ENCODE results near the gene ARHGDIB. TPM values are rescaled to one million over a fixed set of nuclear protein-coding genes. Genes with fewer than 3 reads are reported as not detected.

The ARHGDIB gene
- total and polyA plus RNA-seq, 2 experiments from 2014 or later: 0.89 TPM; not detected in 1

- TF ChIP-seq REST (IDR thresholded peaks at IDR 0.05; ENCODE audit: unreplicated experiment): no peak
- no peak for TF ChIP-seq EZH2phosphoT487 (IDR thresholded peaks at IDR 0.05; ENCODE audit: unreplicated experiment)
- TF ChIP-seq EZH2 (IDR thresholded peaks at IDR 0.05; ENCODE audit: low read depth, unreplicated experiment): no peak
- no peak for TF ChIP-seq NANOG (IDR thresholded peaks at IDR 0.05; ENCODE audit: borderline replicate concordance)
- no peak for TF ChIP-seq CREB1 (CRISPR knock-in tag; IDR thresholded peaks at IDR 0.05; ENCODE audit: low read depth)
These were observed 19.0 kb downstream of the ARHGDIB start (continued) for GRCh38 chr12:14942196-14942931.

- Mint-ChIP-seq H3K4me1 (no peaks in the 10 kb centered on the region; the same call in 2 of the 3 replicates), H3K27me3 (ENCODE audit: insufficient read depth, low read depth, poor library complexity) (no peaks in the 10 kb centered on the region), H3K36me3 (ENCODE audit: low read depth) (no peaks in the 10 kb centered on the region)
- TF ChIP-seq CREB1 (CRISPR knock-in tag; IDR thresholded peaks at IDR 0.05; ENCODE audit: low read depth) (no peak), ZNF114 (CRISPR knock-in tag; IDR thresholded peaks at IDR 0.05) (no peak), ETS1 (IDR thresholded peaks at IDR 0.05) (no peak), CTCF (conservative IDR thresholded peaks at IDR 0.05; ENCODE audit: low read depth in 2 of 2) (no peak), ZNF331 (CRISPR knock-in tag; IDR thresholded peaks at IDR 0.05; ENCODE audit: low read depth) (no peak), REST (IDR thresholded peaks at IDR 0.05; ENCODE audit: unreplicated experiment) (no peak)
These were observed 20.0 kb downstream of the ARHGDIB start for GRCh38 chr12:14941369-14941768.

More at GRCh38 chr12:14941369-14941768, 20.0 kb downstream of the ARHGDIB start:
- Histone ChIP-seq H3K4me2 (no peak overlapping the region), H3K4me1 (ENCODE audit: insufficient read depth) (no peaks in the 10 kb centered on the region), H3K27ac (ENCODE audit: low read depth) (no peak overlapping the region), H3F3A (replicated peaks; ENCODE audit: low read depth) (no peaks in the 10 kb centered on the region), H3K36me3 (ENCODE audit: insufficient read depth) (no peaks in the 10 kb centered on the region), H3K4me3 (no peak overlapping the region), H3K9me2 (ENCODE audit: insufficient read depth) (peaks cover 3% of the 10 kb centered on the region; the same call in 1 of the 2 replicates), H3K27me3 (ENCODE audit: insufficient read depth) (no peaks in the 10 kb centered on the region), H4K20me1 (replicated peaks; ENCODE audit: insufficient read depth) (no peaks in the 10 kb centered on the region), H2AFZ (no peak overlapping the region), H3K79me2 (replicated peaks; ENCODE audit: insufficient read depth) (no peaks in the 10 kb centered on the region)
- H3K4me3 Mint-ChIP-seq: no peak overlapping the region
- no peak overlapping the region for H3K27ac Mint-ChIP-seq
- no peak for DNase-seq (ENCODE audit: low spot score)
- no peak for ATAC-seq
- no peaks in the 10 kb centered on the region for H3K9me3 Mint-ChIP-seq
